Measurements from ENCODE around the gene FN1.

GRCh38 chr2:215409331-215410127 lies 26.3 kb downstream of the FN1 start:
- TF ChIP-seq POLR2A (IDR thresholded peaks at IDR 0.05) = no peak
- TF ChIP-seq CTCF (IDR thresholded peaks at IDR 0.05) = no peak
- TF ChIP-seq POLR2AphosphoS5 (IDR thresholded peaks at IDR 0.05) = no peak
- no peak for TF ChIP-seq EP300 (IDR thresholded peaks at IDR 0.05)

Measured in stomach (tissue), 4 donors.